ENCODE data around the gene MYD88.

MYD88 gene

DNA sequence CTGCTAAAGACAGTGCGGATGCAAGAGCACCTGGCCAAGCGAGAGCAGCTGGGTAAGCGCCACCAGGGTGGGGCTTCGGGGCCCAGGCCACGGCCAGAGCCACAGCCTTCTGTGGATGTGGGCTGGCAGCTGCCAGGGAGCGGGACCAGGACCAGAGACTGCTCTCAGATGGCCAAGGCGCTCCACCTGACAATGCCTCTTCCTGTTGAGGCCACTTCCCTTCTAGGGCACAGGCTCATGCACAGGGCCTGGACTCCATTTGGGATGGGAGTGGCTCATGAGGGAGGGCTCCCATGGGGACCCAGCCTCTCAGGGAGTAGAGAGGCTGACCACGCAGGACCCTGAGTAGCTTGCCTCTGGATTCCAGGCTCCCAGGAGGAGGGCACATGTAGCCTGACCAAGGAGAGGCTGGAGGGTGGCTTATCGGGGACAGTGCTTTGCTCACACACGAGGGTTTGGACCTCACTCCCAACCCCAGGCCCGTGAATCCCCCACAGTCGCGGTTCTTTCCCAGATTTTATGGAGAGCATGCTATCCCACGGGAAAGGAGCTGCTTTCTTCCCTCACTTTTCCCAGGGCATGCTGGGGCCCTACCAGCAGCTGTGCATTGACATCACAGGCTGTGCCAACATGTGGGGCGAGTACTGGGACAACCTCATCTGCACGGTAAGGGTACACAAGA is 26.6 kb upstream of the MYD88 start:
- in situ Hi-C loops (cut with MboI; ENCODE audit: low sequenced_read_pairs) = no loop called here

- in situ Hi-C loops (cut with MboI; ENCODE audit: low sequenced_read_pairs) = no loop called here
Measured at GRCh38 chr3:38112378-38112761, 26.1 kb upstream of the MYD88 start.

- in situ Hi-C loops (cut with MboI; ENCODE audit: low sequenced_read_pairs) = no loop called here
Measured at GRCh38 chr3:38114052-38114874, 24.2 kb upstream of the MYD88 start.

GRCh38 chr3:38114875-38115644 is 23.4 kb upstream of the MYD88 start:
- in situ Hi-C loops (cut with MboI; ENCODE audit: low sequenced_read_pairs) = no loop called here

GRCh38 chr3:38115645-38116427 is 22.6 kb upstream of the MYD88 start:
- in situ Hi-C loops (cut with MboI; ENCODE audit: low sequenced_read_pairs) = no loop called here

DNA sequence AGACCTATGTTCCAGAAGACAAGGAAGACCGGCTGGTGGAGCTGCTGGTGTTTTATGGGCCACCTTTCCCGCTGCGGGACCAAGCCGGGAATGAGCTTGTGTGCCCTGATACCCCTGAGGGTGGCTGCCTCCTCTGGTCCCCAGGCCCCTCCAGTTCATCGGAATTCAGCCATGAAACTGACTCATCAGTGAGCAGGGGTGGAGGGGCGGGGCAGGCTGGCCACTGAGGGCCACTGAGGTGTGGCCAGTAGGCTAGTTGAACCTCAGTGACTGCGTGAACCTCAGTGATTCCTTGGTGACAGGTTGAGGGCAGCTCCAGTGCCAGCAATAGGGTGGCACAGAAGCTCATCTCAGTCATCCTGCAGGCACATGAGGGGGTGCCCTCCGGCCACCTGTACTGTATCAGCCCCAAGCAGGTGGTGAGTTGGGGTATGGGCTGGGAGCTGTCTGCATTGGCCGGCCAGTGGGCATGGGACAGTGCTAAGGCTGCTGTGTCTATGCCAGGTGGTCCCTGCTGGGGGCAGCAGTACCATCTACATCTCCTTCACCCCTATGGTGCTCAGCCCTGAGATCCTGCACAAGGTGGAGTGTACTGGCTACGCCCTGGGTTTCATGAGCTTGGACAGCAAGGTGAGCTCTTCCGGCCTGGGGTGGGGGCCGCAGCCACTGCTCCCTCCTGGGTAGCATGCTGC is 21.8 kb upstream of the MYD88 start:
- in situ Hi-C loops (cut with MboI; ENCODE audit: low sequenced_read_pairs) = no loop called here

DNA sequence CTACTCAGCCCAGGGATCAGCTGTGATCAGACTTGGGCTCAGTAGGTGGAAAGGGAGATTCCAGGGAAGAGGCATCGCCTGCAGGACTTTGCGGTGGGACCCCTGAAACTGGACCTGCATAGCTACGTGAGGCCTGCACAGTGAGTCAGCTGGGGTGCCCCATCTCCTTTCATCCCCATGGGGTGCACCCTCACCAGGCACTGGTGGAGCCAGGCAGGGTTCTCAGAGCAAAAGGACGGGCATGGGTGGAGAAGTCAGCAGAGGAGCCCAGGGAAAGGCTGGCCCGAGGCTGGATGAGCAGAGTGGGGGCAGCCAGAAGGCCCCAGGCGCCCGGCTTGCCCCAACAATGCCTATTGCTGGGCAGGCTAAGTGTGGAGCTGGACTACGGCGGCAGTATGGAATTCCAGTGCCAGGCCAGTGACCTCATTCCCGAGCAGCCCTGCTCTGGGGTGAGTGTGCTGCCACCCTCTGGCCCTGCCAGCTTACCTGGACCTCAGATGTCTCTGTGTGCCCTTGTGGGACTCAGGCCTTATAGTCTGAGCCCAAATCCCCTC is 21.2 kb upstream of the MYD88 start:
- in situ Hi-C loops (cut with MboI; ENCODE audit: low sequenced_read_pairs) = no loop called here

DNA sequence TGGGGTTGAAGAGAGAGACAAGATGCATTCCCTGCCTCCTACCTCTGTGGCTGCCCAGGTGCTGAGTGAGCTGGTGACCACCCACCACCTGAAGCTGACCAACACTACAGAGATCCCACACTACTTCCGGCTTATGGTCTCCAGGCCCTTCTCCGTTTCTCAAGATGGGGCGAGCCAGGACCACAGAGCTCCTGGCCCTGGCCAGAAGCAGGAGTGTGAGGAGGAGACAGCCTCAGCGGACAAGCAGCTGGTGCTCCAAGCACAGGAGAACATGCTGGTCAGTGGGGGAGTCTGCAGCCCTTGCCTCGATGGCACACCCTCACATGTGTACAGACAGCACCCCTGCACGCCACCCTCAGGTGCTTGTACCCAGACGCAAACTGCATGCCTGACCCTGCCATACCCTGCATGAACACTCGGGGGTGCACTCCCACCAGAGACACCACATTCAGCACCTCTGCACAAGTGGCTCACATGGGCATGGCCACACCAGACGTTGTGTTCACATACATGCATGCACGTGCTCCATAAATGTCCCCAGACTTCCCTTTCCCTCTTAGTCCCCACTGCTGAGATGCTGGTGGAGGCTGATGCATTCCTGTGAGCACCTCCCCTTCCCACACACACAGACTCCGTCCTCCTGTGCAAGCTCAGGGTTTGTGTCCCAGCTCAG is 20.6 kb upstream of the MYD88 start:
- in situ Hi-C loops (cut with MboI; ENCODE audit: low sequenced_read_pairs) = no loop called here

DNA sequence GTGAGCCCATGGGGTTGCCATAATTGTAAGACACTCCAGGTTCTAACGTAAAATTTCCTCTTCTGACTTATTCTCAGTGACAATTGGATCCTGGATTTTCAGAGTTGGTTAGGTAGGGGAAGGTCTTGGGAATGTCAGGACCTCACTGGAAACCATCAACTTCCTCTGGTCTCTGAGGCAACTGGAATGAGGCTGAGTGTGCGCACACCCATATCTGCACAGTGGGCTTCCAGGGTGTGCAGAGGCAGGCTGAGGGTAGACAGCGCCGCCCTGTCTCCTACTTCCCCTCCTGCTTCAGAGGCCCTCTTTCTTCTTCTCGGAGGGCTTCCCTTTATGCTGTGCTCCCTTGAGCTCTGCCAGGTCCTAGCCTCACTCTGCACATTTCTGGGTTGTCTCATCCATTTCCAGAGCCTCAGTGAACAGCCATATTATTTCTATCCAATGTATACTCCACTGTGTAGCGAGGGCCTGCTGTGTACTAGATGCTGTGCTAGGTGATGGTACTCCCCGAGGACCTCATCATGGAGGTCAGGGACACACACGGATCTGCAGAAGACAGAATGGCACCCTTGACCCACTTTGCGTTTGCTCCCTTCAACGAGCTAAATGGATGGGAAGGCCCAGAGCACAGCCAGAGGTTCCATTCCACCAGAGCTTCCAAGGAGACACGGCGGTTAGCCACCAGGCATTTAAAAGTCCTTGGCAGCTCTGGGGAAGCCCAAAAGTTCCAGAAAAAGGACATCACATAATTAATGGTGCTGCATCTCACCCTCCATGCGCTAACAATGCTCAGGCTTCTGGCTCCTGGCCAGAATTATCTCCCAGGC is 19.8 kb upstream of the MYD88 start:
- in situ Hi-C loops (cut with MboI; ENCODE audit: low sequenced_read_pairs) = no loop called here

DNA sequence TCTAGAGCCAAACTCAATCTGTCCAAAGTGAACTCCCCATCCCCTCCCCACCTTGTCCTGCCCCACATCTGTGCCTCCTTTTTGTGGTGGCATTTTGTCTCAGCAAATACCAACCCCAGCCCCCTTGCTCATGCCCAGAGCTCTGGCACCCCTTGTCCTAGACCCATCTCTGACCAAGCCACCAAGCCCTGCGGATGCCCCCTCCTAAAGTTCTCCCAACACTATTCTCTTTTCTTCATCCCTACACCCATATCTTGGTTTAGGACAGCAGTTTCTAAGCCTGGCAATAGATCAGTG is 19.3 kb upstream of the MYD88 start:
- in situ Hi-C loops (cut with MboI; ENCODE audit: low sequenced_read_pairs) = no loop called here

GRCh38 chr3:38119821-38120692 is 18.4 kb upstream of the MYD88 start:
- in situ Hi-C loops (cut with MboI; ENCODE audit: low sequenced_read_pairs) = loop anchor here (10.0 kb wide), 1 partner anchor 355 kb away; no protein-coding TSS in a partner anchor

DNA sequence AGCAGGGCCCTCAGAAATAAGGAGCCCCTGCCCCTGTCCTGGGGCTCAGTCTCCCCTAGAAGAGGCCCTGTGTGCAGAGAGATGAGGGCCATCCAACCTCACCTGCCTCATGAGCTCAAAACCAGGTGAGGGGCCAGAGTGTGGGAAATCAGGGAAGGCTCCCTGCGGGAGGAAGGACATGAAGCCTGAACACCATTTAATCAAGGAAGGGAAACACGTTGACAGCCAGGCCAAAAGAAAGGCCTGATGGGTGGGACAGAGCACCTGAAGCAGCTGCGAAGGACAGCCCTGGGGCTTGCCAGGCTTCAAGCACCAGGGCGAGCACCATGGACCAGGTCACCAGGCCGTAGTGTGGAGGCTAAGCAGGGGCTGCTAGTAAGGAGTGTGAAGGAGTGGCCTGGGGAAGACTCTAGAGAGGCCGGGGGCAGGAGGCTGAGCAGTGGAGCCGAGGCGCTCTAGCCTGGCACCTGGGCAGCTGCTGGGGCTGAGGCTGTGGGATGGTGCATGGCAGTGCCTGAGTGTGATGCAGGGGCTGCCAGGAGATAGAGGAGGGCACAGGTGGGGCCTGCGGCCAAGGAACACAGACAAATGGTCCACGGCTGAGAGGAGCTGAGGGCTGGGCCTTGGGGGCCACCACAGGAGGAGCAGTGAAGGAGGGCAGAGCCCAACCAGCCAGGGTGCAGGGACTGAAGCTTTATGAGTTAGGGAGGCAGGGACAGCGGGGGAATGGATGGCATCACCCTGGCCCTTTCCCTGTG is 17.6 kb upstream of the MYD88 start:
- in situ Hi-C loops (cut with MboI; ENCODE audit: low sequenced_read_pairs) = loop anchor here (10.0 kb wide), 1 partner anchor 354 kb away; no protein-coding TSS in a partner anchor

DNA sequence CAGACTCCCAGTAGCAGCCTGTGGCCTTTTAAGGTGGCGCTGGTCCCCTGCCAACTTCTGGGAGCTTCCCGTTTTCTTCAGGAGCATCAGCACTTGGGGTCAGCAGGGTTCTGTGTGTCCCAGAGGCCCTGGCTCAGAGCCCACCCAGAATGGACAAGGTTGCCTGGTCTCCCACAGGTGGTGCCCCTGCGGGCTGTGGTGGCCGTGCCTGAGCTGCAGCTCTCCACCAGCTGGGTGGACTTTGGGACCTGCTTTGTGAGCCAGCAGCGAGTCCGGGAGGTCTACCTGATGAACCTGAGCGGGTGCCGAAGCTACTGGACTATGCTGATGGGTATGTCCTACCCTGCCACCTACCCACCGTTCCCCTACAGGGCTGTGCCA is 17.0 kb upstream of the MYD88 start:
- in situ Hi-C loops (cut with MboI; ENCODE audit: low sequenced_read_pairs) = loop anchor here (10.0 kb wide), 1 partner anchor 353 kb away; no protein-coding TSS in a partner anchor

DNA sequence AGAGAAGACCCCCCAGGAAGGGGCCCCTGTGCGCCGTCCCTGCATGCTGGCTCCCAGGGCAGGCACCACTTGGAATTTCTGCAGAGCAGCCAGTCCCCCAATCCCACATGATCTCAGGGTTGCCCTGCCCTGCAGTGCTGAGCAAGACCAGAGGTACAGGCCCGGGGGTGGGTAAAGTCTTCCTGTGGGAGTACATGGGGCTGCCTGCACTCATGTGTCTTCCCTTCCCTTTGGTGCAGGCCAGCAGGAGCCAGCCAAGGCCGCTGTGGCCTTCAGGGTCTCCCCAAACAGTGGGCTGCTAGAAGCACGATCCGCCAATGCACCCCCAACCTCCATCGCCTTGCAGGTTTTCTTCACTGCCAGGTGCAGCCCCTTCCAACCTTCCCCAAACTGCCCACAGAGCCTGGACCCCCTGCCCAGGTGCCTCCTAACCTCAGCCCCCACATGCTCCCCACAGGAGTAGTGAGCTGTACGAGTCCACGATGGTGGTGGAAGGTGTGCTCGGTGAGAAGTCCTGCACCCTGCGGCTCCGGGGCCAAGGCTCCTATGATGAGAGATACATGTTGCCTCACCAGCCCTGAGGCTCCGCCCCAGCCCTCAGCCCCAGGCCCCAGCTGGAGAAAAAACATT is 16.5 kb upstream of the MYD88 start:
- in situ Hi-C loops (cut with MboI; ENCODE audit: low sequenced_read_pairs) = loop anchor here (10.0 kb wide), 1 partner anchor 353 kb away; no protein-coding TSS in a partner anchor

GRCh38 chr3:38122712-38123290 is 15.7 kb upstream of the MYD88 start:
- in situ Hi-C loops (cut with MboI; ENCODE audit: low sequenced_read_pairs) = loop anchor here (10.0 kb wide), 1 partner anchor 352 kb away; no protein-coding TSS in a partner anchor
